HCT116 (cell line): ENCODE data around the gene LRRC51. TPM values are rescaled to one million over a fixed set of nuclear protein-coding genes. Genes with fewer than 3 reads are reported as not detected.

Source experiments
- ATAC-seq: fragments of 200-7000 bp; cut with Tn5 transposase; 2 replicates; pipeline ENCODE4 v1.9.1; 2020; ENCODE audit warnings: mild to moderate bottlenecking, moderate library complexity
- BruUV-seq: library from RNA; stranded (reverse); fragments of 400-500 nt; replicated peaks from 2 replicates; lab custom pipeline; 2021; lab: Mats Ljungman, UMichigan
- CTCF ChIA-PET: fragments of 300-600 bp; sonication (Branson Sonifier 250); formaldehyde crosslinking; loops from one replicate; lab custom pipeline; 2021; ENCODE audit warnings: antibody characterized with exemption; lab: Charles Lee
- POLR2A ChIA-PET: fragments of 300-600, 350-600 bp; sonication (Branson Sonifier 250); formaldehyde crosslinking; loops from one replicate; lab custom pipeline; 2021; ENCODE audit warnings: antibody characterized with exemption; lab: Charles Lee
- RAD21 ChIA-PET, 2 experiments: fragments of 300-600 bp; sonication (Branson Sonifier 250); formaldehyde crosslinking; loops; one replicate each; lab custom pipeline; 2023; ENCODE audit warnings: low total read pairs in 2 of 2; ENCODE audit not compliant: uncharacterized antibody in 2 of 2, unreplicated experiment in 2 of 2, low non-redundant PET in 1 of 2; lab: Charles Lee
- DNase-seq: peaks from one replicate; pipeline ENCODE4 v3.0.0-alpha.2; 2010; ENCODE audit warnings: low read depth, low spot score
- H2AFZ ChIP-seq: fragments of 200-600 bp; shearing (Covaris generic), sonication (generic); 2 replicates; pipeline ENCODE4 v1.6.1; 2017; ENCODE audit warnings: low read depth, mixed run types, mixed read lengths, antibody characterized with exemption, low read length; ENCODE audit not compliant: poor library complexity, severe bottlenecking
- H3K27ac ChIP-seq: 2 replicates; pipeline ENCODE4 v1.5.1; 2012; ENCODE audit warnings: low read depth, low read length
- H3K27me3 ChIP-seq: fragments of 200-600 bp; sonication (generic); 2 replicates; pipeline ENCODE4 v1.6.1; 2016; ENCODE audit warnings: mixed run types, low read length, mixed read lengths; ENCODE audit not compliant: insufficient read depth
- H3K36me3 ChIP-seq, 2 experiments: fragments of 200-500 bp in 1 of 2; fragments of 200-600 bp in 1 of 2; sonication (Bioruptor generic) in 1 of 2; sonication (generic) in 1 of 2; 2 replicates each; pipeline versions ENCODE4 v1.5.1 to v1.6.1; 2014 to 2016; ENCODE audit warnings: low read length in 2 of 2, inconsistent platforms in 1 of 2, mixed read lengths in 1 of 2, mixed run types in 1 of 2; ENCODE audit not compliant: insufficient read depth in 2 of 2, control insufficient read depth in 1 of 2
- H3K4me1 ChIP-seq, 2 experiments: fragments of 200-600 bp in 1 of 2; sonication (generic) in 1 of 2; 2 replicates each; pipeline versions ENCODE4 v1.5.1 to v1.6.1; 2012 to 2017; ENCODE audit warnings: low read length in 2 of 2, inconsistent platforms in 1 of 2, mild to moderate bottlenecking in 1 of 2, mixed read lengths in 1 of 2, mixed run types in 1 of 2, moderate library complexity in 1 of 2; ENCODE audit not compliant: insufficient read depth in 2 of 2, control insufficient read depth in 1 of 2
- H3K4me2 ChIP-seq: fragments of 200-600 bp; sonication (generic); 2 replicates; pipeline ENCODE4 v1.6.1; 2017; ENCODE audit warnings: mixed run types, low read length, mixed read lengths
- H3K4me3 ChIP-seq, 2 experiments: fragments of 200-600 bp in 1 of 2; sonication (generic) in 1 of 2; replicated peaks in 1 of 2; 2 replicates each; pipeline ENCODE4 v1.5.1; 2011 to 2016; ENCODE audit warnings: low read length in 2 of 2, control low read depth in 1 of 2, low read depth in 1 of 2, mild to moderate bottlenecking in 1 of 2, mixed read lengths in 1 of 2, mixed run types in 1 of 2
- H3K79me2 ChIP-seq: fragments of 200-600 bp; sonication (generic); 2 replicates; pipeline ENCODE4 v1.6.1; 2017; ENCODE audit warnings: mild to moderate bottlenecking, mixed run types, low read length, moderate library complexity, mixed read lengths; ENCODE audit not compliant: insufficient read depth
- H3K9ac ChIP-seq: fragments of 200-600 bp; sonication (generic); 2 replicates; pipeline ENCODE4 v1.6.1; 2016; ENCODE audit warnings: low read length, mixed read lengths
- H3K9me2 ChIP-seq: fragments of 200-600 bp; sonication (generic), shearing (Covaris generic); 2 replicates; pipeline ENCODE4 v1.6.1; 2017; ENCODE audit warnings: mixed run types, mild to moderate bottlenecking, moderate library complexity; ENCODE audit not compliant: insufficient read depth
- H3K9me3 ChIP-seq, 2 experiments: fragments of 200-500 bp in 1 of 2; fragments of 200-600 bp in 1 of 2; sonication (Bioruptor generic) in 1 of 2; sonication (generic) in 1 of 2; 2 replicates each; pipeline ENCODE4 v1.6.1; 2014 to 2017; ENCODE audit warnings: low read length in 2 of 2, mixed read lengths in 2 of 2, inconsistent platforms in 1 of 2, low read depth in 1 of 2, mild to moderate bottlenecking in 1 of 2, mixed run types in 1 of 2, moderate library complexity in 1 of 2; ENCODE audit not compliant: control insufficient read depth in 1 of 2, insufficient read depth in 1 of 2
- H4K20me1 ChIP-seq: fragments of 200-600 bp; sonication (generic), shearing (Covaris generic); 2 replicates; pipeline ENCODE4 v1.6.1; 2017; ENCODE audit warnings: mixed run types, mild to moderate bottlenecking, moderate library complexity; ENCODE audit not compliant: insufficient read depth
- ATF3 ChIP-seq: IDR thresholded peaks from 2 replicates; pipeline ENCODE4 v1.6.1; 2012
- CEBPB ChIP-seq: IDR thresholded peaks from 2 replicates; pipeline ENCODE4 v1.6.1; 2012; ENCODE audit warnings: low read depth
- ELF1 ChIP-seq: IDR thresholded peaks from 2 replicates; pipeline ENCODE4 v1.6.1; 2012; ENCODE audit warnings: low read depth, borderline replicate concordance
- EZH2phosphoT487 ChIP-seq: fragments of 200-600 bp; IDR thresholded peaks from 2 replicates; pipeline ENCODE4 v1.6.1; 2018; ENCODE audit warnings: antibody characterized with exemption, borderline replicate concordance
- FOSL1 ChIP-seq: IDR thresholded peaks from 2 replicates; pipeline ENCODE4 v1.6.1; 2012; ENCODE audit warnings: low read depth
- POLR2A ChIP-seq: IDR thresholded peaks from 2 replicates; pipeline ENCODE4 v1.7.0; 2011; ENCODE audit warnings: borderline replicate concordance; ENCODE audit not compliant: insufficient read depth, insufficient read length; ENCODE audit errors: extremely low read depth
- POLR2AphosphoS5 ChIP-seq: IDR thresholded peaks from 2 replicates; pipeline ENCODE4 v1.6.1; 2011; ENCODE audit warnings: mild to moderate bottlenecking, low read depth, low read length, moderate library complexity
- REST ChIP-seq: IDR thresholded peaks from 2 replicates; pipeline ENCODE4 v1.6.1; 2012; ENCODE audit warnings: low read depth
- SIN3A ChIP-seq: IDR thresholded peaks from 2 replicates; pipeline ENCODE4 v1.6.1; 2012; ENCODE audit warnings: low read depth
- SP1 ChIP-seq: IDR thresholded peaks from 2 replicates; pipeline ENCODE4 v1.6.1; 2012; ENCODE audit warnings: low read depth
- YY1 ChIP-seq: IDR thresholded peaks from 2 replicates; pipeline ENCODE4 v1.6.1; 2011; ENCODE audit warnings: low read length, low read depth, moderate library complexity, mild to moderate bottlenecking; ENCODE audit not compliant: insufficient replicate concordance; ENCODE audit errors: extremely low read depth
- ZBTB33 ChIP-seq: IDR thresholded peaks from 2 replicates; pipeline ENCODE4 v1.6.1; 2011; ENCODE audit warnings: mild to moderate bottlenecking, low read length, moderate library complexity; ENCODE audit not compliant: insufficient replicate concordance; ENCODE audit errors: extremely low read depth
- ZFX ChIP-seq: fragments of 450-650 bp; IDR thresholded peaks from 2 replicates; pipeline ENCODE4 v1.6.1; 2017
- ZNF274 ChIP-seq: fragments of 200-500 bp; sonication (Bioruptor generic); IDR thresholded peaks from 2 replicates; pipeline ENCODE4 v1.6.1; 2014; ENCODE audit warnings: mild to moderate bottlenecking, low read depth, low read length, inconsistent platforms
- intact Hi-C: fragments of 100-400 bp; cut with micrococcal nuclease; formaldehyde crosslinking; loops from 2 replicates; pipeline ENCODE4 v1.10.0; 2022
- total RNA-seq: library from RNA; stranded (reverse); gene quantifications from one replicate; pipeline ENCODE4 v1.2.1, GENCODE V29; 2021; ENCODE audit not compliant: unreplicated experiment

The LRRC51 gene
- total RNA-seq, 1 experiment from 2014 or later = 10.8 TPM

GRCh38 chr11:72123117-72123653 is 42.5 kb downstream of the LRRC51 start:
- POLR2A ChIA-PET = no interaction called here
- BruUV-seq = no TSS peak

GRCh38 chr11:72124046-72124445 is 43.4 kb downstream of the LRRC51 start:
- no TSS peak for BruUV-seq
- Histone ChIP-seq H3K9me2 (no peaks in the 10 kb centered on the region), H3K4me3 (no peak overlapping the region), H2AFZ (no peak overlapping the region), H3K27me3 (no peaks in the 10 kb centered on the region)
- ChIA-PET CTCF (no interaction called here), POLR2A (no interaction called here)
- TF ChIP-seq SP1 (no peak), YY1 (no peak), ZNF274 (no peak), ATF3 (no peak), ZBTB33 (no peak), SIN3A (no peak), ELF1 (no peak), CEBPB (no peak), ZFX (no peak), POLR2AphosphoS5 (no peak), FOSL1 (no peak), POLR2A (no peak), REST (no peak)
- TF ChIP-seq, all 23 proteins: peak for 0
- DNase-seq (no peak), ATAC-seq (no peak)
- H3K79me2 ChIP-seq = no peaks in the 10 kb centered on the region
- H3K4me1 ChIP-seq = no peaks in the 10 kb centered on the region
- H3K9ac ChIP-seq = no peak overlapping the region
- H3K4me2 ChIP-seq = no peak overlapping the region
- no peaks in the 10 kb centered on the region for H3K36me3 ChIP-seq
- H3K27ac ChIP-seq = no peak overlapping the region
- intact Hi-C loops = no loop called here
- H3K9me3 ChIP-seq = peaks cover 9 to 18% of the 10 kb centered on the region in 2 experiments; a peak in 3 of 4 replicates
- no peaks in the 10 kb centered on the region for H4K20me1 ChIP-seq
- RAD21 ChIA-PET = no interaction called here

More at GRCh38 chr11:72123117-72123653, 42.5 kb downstream of the LRRC51 start:
- no peaks in the 10 kb centered on the region for H3K79me2 ChIP-seq
- RAD21 ChIA-PET = no interaction called here
- CTCF ChIA-PET = interaction anchor here (1.0 kb wide), 1 partner anchor 21 kb away, joined by 3 read pairs; no protein-coding TSS in a partner anchor
- no peak overlapping the region for H3K4me2 ChIP-seq
- TF ChIP-seq EZH2phosphoT487 (no peak), ELF1 (no peak)
- DNase-seq = no peak
- H2AFZ ChIP-seq = no peak overlapping the region
- no peaks in the 10 kb centered on the region for H3K27me3 ChIP-seq
- no peak overlapping the region for H3K4me3 ChIP-seq
- H3K27ac ChIP-seq = no peak overlapping the region
- H3K36me3 ChIP-seq = no peaks in the 10 kb centered on the region
- intact Hi-C loops = no loop called here
- H3K4me1 ChIP-seq = no peaks in the 10 kb centered on the region
- no peak for ATAC-seq
- no peaks in the 10 kb centered on the region for H4K20me1 ChIP-seq
- H3K9me2 ChIP-seq = no peaks in the 10 kb centered on the region
- H3K9ac ChIP-seq = no peak overlapping the region
- peaks cover under 1 to 10% of the 10 kb centered on the region in 2 experiments; a peak in 3 of 4 replicates for H3K9me3 ChIP-seq
